ENCODE measurements around the gene RPS6KA5. TPM values are rescaled to one million over a fixed set of nuclear protein-coding genes. Genes with fewer than 3 reads are reported as not detected.

Gene RPS6KA5
- total and polyA plus RNA-seq, 9 of the 15 experiments (the other 6 are each of a cell fraction or from before 2014, with no cell fraction given) = 0.88 to 7.7 (median 4.7) TPM

- TF ChIP-seq ZNF407 (IDR thresholded peaks at IDR 0.05; ENCODE audit: low read depth) = peak; percentile 75
- no peak for TF ChIP-seq JUND (IDR thresholded peaks at IDR 0.05; ENCODE audit: borderline replicate concordance, low read depth, low read length)
- TF ChIP-seq JUND (tag; IDR thresholded peaks at IDR 0.05; ENCODE audit: borderline replicate concordance, low read depth, low read length) = no peak; the same call in 2 of the 3 replicates
- TF ChIP-seq ZNF3 (CRISPR knock-in tag; IDR thresholded peaks at IDR 0.05) = no peak
- TF ChIP-seq IRF1 (CRISPR knock-in tag; IDR thresholded peaks at IDR 0.05; ENCODE audit: borderline replicate concordance) = no peak
- TF ChIP-seq MAX (CRISPR knock-in tag; IDR thresholded peaks at IDR 0.05) = peak; percentile 91
- TF ChIP-seq POLR2G (IDR thresholded peaks at IDR 0.05; ENCODE audit: low read depth, low read length) = no peak
- peak; percentile 79; the same call in 1 of the 2 replicates for TF ChIP-seq CHD2 (IDR thresholded peaks at IDR 0.05; ENCODE audit: low read depth, low read length)
- peak; percentile 84 for TF ChIP-seq L3MBTL2 (IDR thresholded peaks at IDR 0.05)
- TF ChIP-seq TEAD4 (IDR thresholded peaks at IDR 0.05; ENCODE audit: low read length) = no peak
- no peak for TF ChIP-seq TEAD4 (CRISPR knock-in tag; IDR thresholded peaks at IDR 0.05; ENCODE audit: borderline replicate concordance)
- no peak for TF ChIP-seq CBX8 (IDR thresholded peaks at IDR 0.05; ENCODE audit: borderline replicate concordance, extremely low read depth, low read depth, low read length, poor library complexity, severe bottlenecking)
- TF ChIP-seq ZNF274 (IDR thresholded peaks at IDR 0.05; ENCODE audit: borderline replicate concordance, low read depth, low read length) = no peak
- TF ChIP-seq ZNF184 (CRISPR knock-in tag; IDR thresholded peaks at IDR 0.05) = no peak
- no peak for TF ChIP-seq TEAD2 (tag; IDR thresholded peaks at IDR 0.05)
- TF ChIP-seq CEBPG (CRISPR knock-in tag; IDR thresholded peaks at IDR 0.05) = peak; percentile 35; the same call in 1 of the 2 replicates
- no peak for TF ChIP-seq CEBPG (tag; conservative IDR thresholded peaks at IDR 0.05 in 1 of 2, IDR thresholded peaks at IDR 0.05 in 1 of 2)
- TF ChIP-seq CEBPB (tag; IDR thresholded peaks at IDR 0.05) = no peak
- TF ChIP-seq KLF16 (IDR thresholded peaks at IDR 0.05) = no peak
Measured at GRCh38 chr14:91061056-91061887, 831 bp upstream of the RPS6KA5 start (continued).
